Neural progenitor cell (in vitro differentiated cells): ENCODE measurements around the gene CSGALNACT2.

ENCODE experiments used
- EZH2phosphoT487 ChIP-seq: fragments of 200-600 bp; sonication (generic); IDR thresholded peaks from 2 replicates; pipeline ENCODE4 v1.6.1; 2017; ENCODE audit warnings: antibody characterized with exemption
- TF ChIP-seq, protein P1 (sequence below): fragments of 200-600 bp; sonication (generic); IDR thresholded peaks from 2 replicates; pipeline ENCODE4 v1.5.1; 2017; ENCODE audit warnings: antibody characterized with exemption, mild to moderate bottlenecking

DNA sequence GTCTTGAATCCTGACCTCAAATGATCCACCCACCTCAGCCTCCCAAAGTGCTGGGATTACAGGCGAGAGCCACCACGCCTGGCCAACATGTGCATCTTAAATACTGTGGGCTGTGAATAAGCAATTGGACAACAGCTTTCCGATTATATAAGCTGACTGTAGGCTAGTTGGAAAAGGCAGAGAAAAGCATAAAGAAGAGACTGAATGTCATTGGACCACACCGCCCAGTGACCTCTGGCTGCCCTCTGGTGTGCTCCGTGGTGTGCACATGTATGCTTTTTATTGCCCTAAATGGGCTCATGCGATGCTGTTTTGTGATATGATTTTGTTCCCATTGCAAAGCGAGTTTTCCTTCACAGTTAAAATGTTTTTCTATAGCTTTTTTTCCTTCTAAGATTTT lies 15.4 kb upstream of the CSGALNACT2 start:
- TF ChIP-seq, protein P1, sequence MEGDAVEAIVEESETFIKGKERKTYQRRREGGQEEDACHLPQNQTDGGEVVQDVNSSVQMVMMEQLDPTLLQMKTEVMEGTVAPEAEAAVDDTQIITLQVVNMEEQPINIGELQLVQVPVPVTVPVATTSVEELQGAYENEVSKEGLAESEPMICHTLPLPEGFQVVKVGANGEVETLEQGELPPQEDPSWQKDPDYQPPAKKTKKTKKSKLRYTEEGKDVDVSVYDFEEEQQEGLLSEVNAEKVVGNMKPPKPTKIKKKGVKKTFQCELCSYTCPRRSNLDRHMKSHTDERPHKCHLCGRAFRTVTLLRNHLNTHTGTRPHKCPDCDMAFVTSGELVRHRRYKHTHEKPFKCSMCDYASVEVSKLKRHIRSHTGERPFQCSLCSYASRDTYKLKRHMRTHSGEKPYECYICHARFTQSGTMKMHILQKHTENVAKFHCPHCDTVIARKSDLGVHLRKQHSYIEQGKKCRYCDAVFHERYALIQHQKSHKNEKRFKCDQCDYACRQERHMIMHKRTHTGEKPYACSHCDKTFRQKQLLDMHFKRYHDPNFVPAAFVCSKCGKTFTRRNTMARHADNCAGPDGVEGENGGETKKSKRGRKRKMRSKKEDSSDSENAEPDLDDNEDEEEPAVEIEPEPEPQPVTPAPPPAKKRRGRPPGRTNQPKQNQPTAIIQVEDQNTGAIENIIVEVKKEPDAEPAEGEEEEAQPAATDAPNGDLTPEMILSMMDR, result no peak
- TF ChIP-seq EZH2phosphoT487, result no peak
